SK-N-MC (cell line): ENCODE measurements around the gene RAP1GAP2.

Experiments used
- EZH2 ChIP-seq: fragments of 200-600 bp; sonication (generic); IDR thresholded peaks from one replicate; pipeline ENCODE4 v1.6.1; 2017; ENCODE audit warnings: antibody characterized with exemption
- POLR2AphosphoS5 ChIP-seq: IDR thresholded peaks from 2 replicates; pipeline ENCODE4 v1.6.1; 2012; ENCODE audit warnings: mild to moderate bottlenecking, low read depth, low read length, borderline replicate concordance

DNA sequence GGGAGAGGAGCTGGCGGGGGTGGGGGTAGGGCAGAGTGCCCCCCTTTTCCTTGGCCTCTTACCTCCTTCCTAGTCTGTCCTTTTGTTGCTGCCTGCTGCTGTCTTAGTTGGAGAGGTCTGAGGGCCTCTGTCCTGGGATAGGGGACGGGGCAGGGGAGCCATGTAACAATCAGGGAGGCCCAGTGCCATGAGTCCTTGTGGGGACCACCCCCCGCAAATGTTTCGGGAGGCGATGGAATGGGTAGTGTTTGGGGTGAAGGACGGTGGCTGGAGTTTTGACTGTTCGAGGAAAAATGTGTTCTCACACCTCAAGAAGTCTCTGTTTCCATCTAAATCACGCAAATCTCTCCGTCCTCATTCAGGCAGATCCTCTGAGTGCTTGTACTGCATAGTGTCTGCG, 168.1 kb downstream of the RAP1GAP2 start:
- TF ChIP-seq EZH2 (no peak), POLR2AphosphoS5 (no peak)
